SU-DHL-6 (cell line): Measurements from ENCODE around the gene GCC1.

Experiments used
- H2AFZ ChIP-seq: fragments of 200-600 bp; sonication (generic); 2 replicates; pipeline ENCODE4 v1.6.1; 2014; ENCODE audit warnings: low read depth, mild to moderate bottlenecking, moderate library complexity, mixed read lengths, antibody characterized with exemption, low read length; ENCODE audit not compliant: severe bottlenecking
- H3F3A ChIP-seq: fragments of 200-600 bp; shearing (Covaris generic); 2 replicates; pipeline ENCODE4 v1.6.0; 2016; ENCODE audit warnings: antibody characterized with exemption, mild to moderate bottlenecking; ENCODE audit not compliant: insufficient read depth
- H3K27ac ChIP-seq: fragments of 200-600 bp; sonication (generic); 2 replicates; pipeline ENCODE4 v1.5.1; 2016; ENCODE audit warnings: low read depth, mild to moderate bottlenecking, low read length, moderate library complexity, mixed read lengths
- H3K27me3 ChIP-seq: fragments of 200-600 bp; sonication (generic), shearing (Covaris generic); 2 replicates; pipeline ENCODE4 v1.6.0; 2014; ENCODE audit warnings: mild to moderate bottlenecking, low read length
- H3K36me3 ChIP-seq: fragments of 200-600 bp; sonication (generic); 2 replicates; pipeline ENCODE4 v1.6.1; 2014; ENCODE audit warnings: mild to moderate bottlenecking, low read length, mixed read lengths
- H3K4me2 ChIP-seq: fragments of 300-600, 200-600 bp; shearing (Covaris generic), sonication (generic); 2 replicates; pipeline ENCODE4 v1.6.0; 2014; ENCODE audit warnings: low read length, low read depth, mild to moderate bottlenecking; ENCODE audit not compliant: poor library complexity, severe bottlenecking
- H3K4me3 ChIP-seq: fragments of 200-600 bp; sonication (generic); 2 replicates; pipeline ENCODE4 v1.5.1; 2014; ENCODE audit warnings: antibody characterized with exemption, low read length, mild to moderate bottlenecking, mixed read lengths; ENCODE audit not compliant: insufficient read depth, poor library complexity, severe bottlenecking
- H3K79me2 ChIP-seq: fragments of 200-600 bp; sonication (generic); 2 replicates; pipeline ENCODE4 v1.6.1; 2014; ENCODE audit warnings: mild to moderate bottlenecking, low read length, moderate library complexity; ENCODE audit not compliant: insufficient read depth
- H3K9ac ChIP-seq: fragments of 200-600 bp; sonication (generic); 2 replicates; pipeline ENCODE4 v1.7.0; 2014; ENCODE audit warnings: mild to moderate bottlenecking, low read length
- H3K9me2 ChIP-seq: fragments of 200-600 bp; sonication (generic); replicated peaks from 2 replicates; pipeline ENCODE4 v1.6.1; 2014; ENCODE audit warnings: low read length; ENCODE audit not compliant: insufficient read depth
- H3K9me3 ChIP-seq: fragments of 200-600 bp; sonication (generic); 2 replicates; pipeline ENCODE4 v1.6.1; 2014; ENCODE audit warnings: low read length, mixed read lengths; ENCODE audit not compliant: insufficient read depth
- H4K20me1 ChIP-seq: fragments of 200-600 bp; sonication (generic); 2 replicates; pipeline ENCODE4 v1.6.1; 2014; ENCODE audit warnings: low read depth, mild to moderate bottlenecking, antibody characterized with exemption, low read length, moderate library complexity, mixed read lengths
- CTCF ChIP-seq: fragments of 200-600 bp; sonication (generic); IDR thresholded peaks from one replicate; pipeline ENCODE4 v1.5.1; 2017; ENCODE audit warnings: antibody characterized with exemption, mild to moderate bottlenecking, low read length, moderate library complexity; ENCODE audit not compliant: insufficient read depth, poor library complexity, severe bottlenecking
- EZH2phosphoT487 ChIP-seq: fragments of 200-600 bp; sonication (generic), shearing (Covaris generic); conservative IDR thresholded peaks from 2 replicates; pipeline ENCODE4 v1.6.1; 2018; ENCODE audit warnings: mild to moderate bottlenecking, antibody characterized with exemption, low read length, moderate library complexity, mixed read lengths

GCC1 gene

DNA sequence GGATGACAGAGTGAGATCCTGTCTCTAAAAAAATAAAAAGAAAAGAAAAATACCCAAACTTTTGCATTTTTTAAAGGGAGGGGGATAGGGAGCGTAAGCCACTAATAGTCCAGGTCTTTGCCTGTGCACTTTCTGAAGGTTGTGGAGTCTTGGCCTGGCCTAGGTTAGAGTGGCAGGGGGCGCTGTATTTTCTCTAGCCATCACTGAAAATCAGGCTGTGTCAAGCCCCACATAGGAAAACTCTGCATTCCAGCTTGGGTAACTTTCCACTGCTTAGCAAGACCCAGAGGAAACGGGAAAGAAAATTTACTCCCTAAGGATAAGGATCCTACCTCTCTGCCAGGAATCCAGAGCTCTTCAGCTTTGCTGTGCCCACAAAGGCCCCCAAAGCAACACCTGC lies 43.0 kb upstream of the GCC1 start:
- Histone ChIP-seq H3K4me2 (no peak overlapping the region), H3K36me3 (no peaks in the 10 kb centered on the region; the same call in 1 of the 2 replicates), H3K79me2 (no peaks in the 10 kb centered on the region), H3K4me3 (no peak overlapping the region), H4K20me1 (no peaks in the 10 kb centered on the region), H3K9me2 (no peaks in the 10 kb centered on the region), H3K27ac (no peak overlapping the region), H2AFZ (no peak overlapping the region), H3K9ac (no peak overlapping the region), H3F3A (no peaks in the 10 kb centered on the region), H3K9me3 (no peaks in the 10 kb centered on the region), H3K27me3 (no peaks in the 10 kb centered on the region)
- TF ChIP-seq EZH2phosphoT487 (no peak), CTCF (peak; percentile 35)

DNA sequence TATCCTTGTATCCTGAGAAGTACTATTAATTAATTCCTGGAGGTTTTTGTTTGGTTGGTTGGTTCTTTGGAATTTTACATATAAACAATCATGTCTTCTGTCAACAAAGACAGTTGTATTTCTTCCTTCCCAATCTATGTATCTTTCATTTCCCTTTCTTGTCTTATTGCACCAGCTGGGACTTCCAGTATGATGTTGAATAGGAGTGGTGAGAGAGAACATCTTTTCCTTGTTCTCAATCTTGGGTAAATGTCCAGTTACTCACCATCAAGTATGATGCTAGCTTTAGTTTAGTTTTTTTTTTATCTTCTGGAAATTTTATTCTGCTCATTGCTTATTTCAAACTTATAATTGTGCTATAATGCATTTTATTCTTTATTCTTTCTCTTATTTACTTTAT lies 39.9 kb upstream of the GCC1 start:
- Histone ChIP-seq H3K9me2 (no peaks in the 10 kb centered on the region), H3K27ac (no peak overlapping the region), H3K9me3 (no peaks in the 10 kb centered on the region), H3F3A (no peaks in the 10 kb centered on the region), H3K9ac (no peak overlapping the region), H3K27me3 (no peaks in the 10 kb centered on the region), H3K4me3 (no peak overlapping the region), H3K4me2 (no peak overlapping the region), H4K20me1 (no peaks in the 10 kb centered on the region), H3K36me3 (no peaks in the 10 kb centered on the region; the same call in 1 of the 2 replicates), H2AFZ (no peak overlapping the region), H3K79me2 (no peaks in the 10 kb centered on the region)
- no peak for TF ChIP-seq EZH2phosphoT487

DNA sequence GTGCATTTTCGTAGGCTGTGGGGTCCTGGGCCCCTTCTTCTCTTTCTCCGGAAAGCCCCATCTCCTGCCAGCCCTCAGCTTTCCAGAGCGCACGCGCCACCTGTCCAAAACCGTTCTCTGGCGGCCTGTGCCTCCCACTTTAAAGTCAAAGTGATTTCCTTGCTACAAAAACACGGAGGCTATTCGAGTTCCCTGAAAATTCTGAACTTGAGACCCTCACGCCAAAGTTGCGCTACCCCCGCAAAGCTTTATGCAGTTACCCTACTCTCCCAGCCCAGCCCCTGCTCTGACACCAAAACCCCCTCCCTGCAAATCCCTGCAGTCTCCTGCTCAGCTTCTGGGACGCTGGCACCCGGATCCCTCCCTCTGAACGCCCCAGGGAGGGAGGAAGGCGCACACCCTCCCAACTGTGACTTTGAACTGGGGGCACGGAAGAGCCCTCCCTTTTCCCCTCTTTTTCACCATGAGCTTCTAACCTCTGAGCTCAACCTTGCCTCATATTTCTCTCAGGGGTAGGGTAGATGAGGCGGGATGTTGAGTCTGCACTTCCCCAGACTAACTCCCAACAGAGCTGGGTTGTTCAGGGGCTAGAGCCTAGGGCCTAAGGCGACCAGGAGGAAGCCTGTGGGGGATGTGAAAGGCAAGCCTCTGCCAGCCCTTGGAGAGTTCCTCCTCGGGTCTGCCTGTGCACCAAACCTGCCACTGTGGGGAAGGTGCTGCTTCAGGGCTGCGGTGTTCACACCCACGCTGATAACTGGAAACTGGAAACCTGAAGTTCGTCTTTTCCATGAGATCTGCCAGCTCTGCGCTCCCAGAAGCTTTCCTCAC lies 35.2 kb upstream of the GCC1 start:
- H3K27me3 ChIP-seq = no peaks in the 10 kb centered on the region
- no peak overlapping the region for H2AFZ ChIP-seq
- TF ChIP-seq CTCF (no peak), EZH2phosphoT487 (no peak)
- H3F3A ChIP-seq = no peaks in the 10 kb centered on the region
- H3K79me2 ChIP-seq = no peaks in the 10 kb centered on the region
- H4K20me1 ChIP-seq = no peaks in the 10 kb centered on the region
- H3K9me2 ChIP-seq = no peaks in the 10 kb centered on the region
- H3K36me3 ChIP-seq = no peaks in the 10 kb centered on the region; the same call in 1 of the 2 replicates
- no peak overlapping the region for H3K9ac ChIP-seq
- H3K4me3 ChIP-seq = no peak overlapping the region
- no peak overlapping the region for H3K4me2 ChIP-seq
- H3K9me3 ChIP-seq = no peaks in the 10 kb centered on the region
- no peak overlapping the region for H3K27ac ChIP-seq
